EL (cell line): ENCODE measurements around the gene SOCS6.
"Not testable (repeated sequence)": the region's sequence is repeated elsewhere in the genome, so short reads cannot be mapped to it uniquely, and the experiment has no call there.

Experiments used
- DNase-seq: peaks from one replicate; pipeline ENCODE4 v3.0.0-alpha.2; 2016

SOCS6 gene

DNA sequence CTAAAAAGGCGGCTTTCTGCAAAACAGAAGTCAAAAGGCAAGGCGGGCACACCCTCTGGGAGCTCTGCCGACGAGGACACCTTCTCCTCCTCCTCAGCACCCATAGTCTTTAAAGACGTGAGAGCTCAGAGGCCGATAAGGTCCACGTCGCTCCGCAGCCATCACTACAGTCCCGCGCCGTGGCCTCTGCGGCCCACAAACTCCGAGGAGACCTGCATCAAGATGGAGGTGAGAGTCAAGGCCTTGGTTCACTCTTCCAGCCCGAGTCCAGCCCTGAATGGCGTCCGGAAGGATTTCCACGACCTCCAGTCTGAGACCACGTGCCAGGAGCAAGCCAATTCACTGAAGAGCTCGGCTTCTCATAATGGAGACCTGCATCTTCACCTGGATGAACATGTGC is 36.1 kb downstream of the SOCS6 start:
- no peak for DNase-seq

DNA sequence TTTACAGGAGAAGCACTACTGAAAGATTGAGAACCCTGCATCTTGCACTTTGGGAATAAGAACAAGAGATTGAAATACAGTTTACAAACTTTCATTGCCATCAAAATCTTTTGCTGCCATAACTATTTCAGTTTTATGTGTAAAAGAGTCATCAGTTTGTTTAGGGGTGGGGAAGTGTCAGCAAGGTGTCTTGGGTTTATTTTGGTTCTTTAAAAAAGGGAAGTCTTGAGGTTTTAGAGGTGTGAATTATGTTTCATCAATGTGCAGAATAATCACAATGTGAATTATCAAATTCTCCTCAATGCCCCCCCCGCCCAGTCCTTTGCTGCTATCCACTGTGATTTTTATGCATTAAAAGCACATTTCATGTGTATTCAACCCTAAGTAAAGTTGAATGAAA is 37.4 kb downstream of the SOCS6 start:
- DNase-seq = no peak

DNA sequence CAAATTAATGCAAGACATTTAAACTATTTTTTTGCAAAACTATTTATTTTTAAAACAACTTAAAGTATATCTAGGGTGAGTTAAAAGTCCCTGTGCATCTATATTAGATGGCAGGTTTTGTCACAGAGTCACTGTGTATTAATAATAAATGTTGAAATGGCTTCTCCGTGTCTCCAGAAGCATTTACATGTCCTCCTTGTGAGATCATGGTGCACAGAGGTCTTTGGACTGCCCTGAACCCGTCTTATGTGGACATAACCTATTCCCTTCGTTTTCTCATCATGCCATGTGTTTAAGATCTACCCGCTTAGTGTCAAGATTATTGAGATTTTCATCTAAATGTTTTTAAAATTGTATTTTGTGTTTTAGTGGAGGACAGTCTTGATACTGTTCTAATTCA is 39.3 kb downstream of the SOCS6 start:
- no peak for DNase-seq

DNA sequence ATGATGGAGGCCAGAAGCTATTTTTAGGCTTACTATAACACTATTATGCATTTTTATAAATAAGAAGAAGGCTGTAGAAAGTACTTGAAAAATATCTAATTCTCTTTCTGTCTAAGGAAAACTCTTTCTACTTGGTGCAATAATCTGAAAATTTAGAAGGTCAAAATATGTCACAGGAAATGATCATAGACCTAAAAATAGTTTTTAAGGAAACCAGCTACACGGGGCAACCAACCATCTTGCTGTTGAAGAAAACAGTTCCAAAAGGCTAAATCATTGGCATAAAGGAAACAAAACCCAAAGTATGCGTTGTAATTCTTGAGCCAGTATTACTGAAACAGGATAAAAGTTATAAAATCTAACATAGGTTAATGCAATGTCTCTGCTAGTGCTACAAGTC is 40.2 kb downstream of the SOCS6 start:
- no peak for DNase-seq

DNA sequence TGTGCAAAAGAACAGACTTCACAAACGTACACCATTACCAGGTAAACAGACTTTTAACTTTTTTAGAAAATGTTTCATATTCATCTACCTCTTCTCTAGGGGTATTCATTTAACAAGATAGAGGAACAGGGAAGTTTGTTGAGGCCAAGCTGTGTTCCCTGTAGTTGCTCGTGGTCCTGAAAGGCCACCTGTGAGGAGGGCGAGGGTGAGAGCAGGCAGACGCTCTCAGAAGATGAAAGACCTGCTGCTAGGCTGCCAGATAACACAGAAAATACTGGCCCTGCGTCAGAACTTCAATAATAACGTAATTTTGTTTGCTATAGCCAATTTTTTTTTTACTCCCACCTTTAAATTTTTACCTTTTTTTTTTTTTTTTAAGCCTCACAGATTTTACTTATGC is 42.0 kb downstream of the SOCS6 start:
- DNase-seq = no peak

GRCh38 chr18:70331456-70332097 is 42.7 kb downstream of the SOCS6 start:
- DNase-seq = no peak

- DNase-seq = peak; percentile 46
Observed at GRCh38 chr18:70332694-70333093, 43.8 kb downstream of the SOCS6 start.

DNA sequence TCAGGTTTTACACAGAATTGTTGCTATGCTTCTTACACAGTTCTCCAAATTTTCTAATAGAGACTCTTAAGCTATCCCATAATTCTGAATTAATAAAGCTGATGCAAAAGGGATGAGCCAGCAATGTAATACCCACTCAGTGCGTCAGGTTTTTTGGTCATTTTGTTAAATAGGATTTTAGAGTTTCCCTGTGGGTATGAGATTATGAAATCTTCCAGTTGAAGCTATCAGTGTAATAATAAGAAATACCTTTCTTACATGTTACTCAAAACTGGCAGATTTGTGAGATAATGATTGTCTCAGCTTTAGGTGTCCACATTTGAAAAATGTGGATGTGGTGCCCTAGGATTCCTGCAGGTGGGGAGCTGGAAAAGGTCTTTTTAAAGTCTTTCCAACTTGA is 44.5 kb downstream of the SOCS6 start:
- no peak for DNase-seq

DNA sequence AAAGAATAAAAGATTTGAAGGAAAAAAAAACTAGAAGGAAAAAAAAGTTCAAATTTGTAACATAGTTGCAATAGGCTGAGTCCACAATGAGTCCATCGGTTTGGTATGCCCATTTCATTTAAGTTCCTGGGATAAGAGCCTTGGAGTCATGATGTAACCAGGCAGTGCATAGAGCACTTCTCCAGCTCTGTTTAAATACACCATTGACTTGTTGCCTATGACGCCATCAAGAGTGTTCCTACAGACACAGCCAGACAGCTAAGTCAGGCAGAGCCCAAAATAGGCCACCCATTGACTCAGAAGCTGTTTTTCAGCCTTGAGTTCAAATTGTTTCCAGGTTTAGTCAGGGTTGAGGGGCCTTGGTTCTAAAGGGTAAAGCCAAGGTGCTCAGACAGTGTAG is 44.9 kb downstream of the SOCS6 start:
- DNase-seq = peak; percentile 95

GRCh38 chr18:70334264-70334663 is 45.4 kb downstream of the SOCS6 start:
- no peak for DNase-seq

GRCh38 chr18:70334728-70335329 is 46.0 kb downstream of the SOCS6 start:
- no peak for DNase-seq

- DNase-seq = no peak
Observed at GRCh38 chr18:70335892-70336726, 47.3 kb downstream of the SOCS6 start.

DNA sequence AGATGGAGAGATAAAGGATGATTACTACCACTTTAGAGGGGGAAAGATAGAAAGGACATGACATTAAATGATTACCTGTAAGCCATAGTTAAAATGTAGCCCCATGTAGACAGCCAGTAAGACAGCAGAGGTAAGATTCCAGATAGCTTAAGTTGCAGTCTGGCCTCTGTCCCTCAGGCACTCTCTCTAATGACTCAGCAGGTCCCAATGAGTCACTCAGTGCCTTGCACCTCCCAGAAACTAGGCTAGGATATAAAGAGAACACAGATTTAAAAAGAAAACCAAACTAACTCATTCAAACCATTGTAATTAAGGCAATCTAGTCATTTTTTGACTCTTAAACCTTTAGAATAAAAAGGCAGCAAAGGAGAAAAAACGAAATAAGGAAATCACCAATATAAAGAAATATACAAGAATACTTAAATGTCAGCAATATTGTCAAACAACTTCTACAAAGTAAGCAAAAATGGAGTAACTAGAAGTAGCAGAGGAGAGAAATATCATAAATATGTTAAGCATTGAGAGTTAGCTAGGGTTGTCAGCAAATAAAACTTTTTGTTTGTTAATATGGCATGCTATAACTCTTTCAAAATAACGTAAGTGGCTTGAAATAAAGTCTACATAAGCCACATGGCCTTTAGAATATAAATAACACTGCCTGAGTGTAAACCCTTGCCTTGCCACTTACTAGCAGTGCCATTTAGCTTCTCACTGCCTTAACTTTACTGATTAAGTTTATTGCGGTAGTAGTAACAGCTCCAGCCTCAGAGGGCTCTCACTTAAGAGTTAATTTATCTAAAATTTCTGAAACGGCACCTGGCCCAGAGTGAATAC is 48.5 kb downstream of the SOCS6 start:
- peak; percentile 91 for DNase-seq

GRCh38 chr18:70338890-70339289 is 50.0 kb downstream of the SOCS6 start:
- DNase-seq = no peak

GRCh38 chr18:70339915-70340314 is 51.1 kb downstream of the SOCS6 start:
- no peak for DNase-seq

GRCh38 chr18:70348481-70348880 is 59.6 kb downstream of the SOCS6 start:
- not testable (repeated sequence) for DNase-seq

DNA sequence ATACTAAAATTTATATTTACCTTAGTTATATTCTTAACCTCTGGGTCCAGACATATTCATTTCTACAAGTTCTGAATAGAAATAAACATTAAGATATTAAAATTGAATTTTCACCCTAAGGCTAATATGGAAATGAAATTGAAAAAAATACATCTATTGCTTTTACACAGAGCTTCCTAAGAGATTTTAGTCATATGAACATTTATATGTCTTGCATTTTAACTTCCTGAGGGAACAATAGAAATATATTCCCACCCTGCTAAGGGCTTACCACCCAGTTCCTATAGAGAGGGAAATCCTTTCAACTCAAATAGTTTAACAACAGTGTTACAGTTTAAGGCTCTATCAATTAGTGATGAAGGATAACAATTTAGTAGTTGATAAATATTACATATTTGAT is 60.5 kb downstream of the SOCS6 start:
- DNase-seq = no peak

DNA sequence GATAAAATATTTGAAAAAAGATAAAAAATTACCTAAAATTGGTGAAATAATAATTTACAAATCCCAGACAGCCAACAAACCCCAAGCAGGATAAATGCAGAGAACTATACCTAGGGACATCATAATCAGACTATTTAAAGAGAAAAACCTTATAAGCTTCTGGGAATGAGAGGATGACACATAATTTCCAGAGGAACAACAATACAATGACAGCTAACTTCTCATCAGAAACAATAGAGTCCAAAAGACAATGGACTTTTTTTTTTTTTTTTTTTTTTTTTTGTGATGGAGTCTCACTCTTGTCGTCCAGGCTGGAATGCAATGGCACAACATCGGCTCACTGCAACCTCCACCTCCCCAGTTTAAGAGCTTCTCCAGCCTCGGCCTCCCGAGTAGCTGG is 65.2 kb downstream of the SOCS6 start:
- DNase-seq = no peak

DNA sequence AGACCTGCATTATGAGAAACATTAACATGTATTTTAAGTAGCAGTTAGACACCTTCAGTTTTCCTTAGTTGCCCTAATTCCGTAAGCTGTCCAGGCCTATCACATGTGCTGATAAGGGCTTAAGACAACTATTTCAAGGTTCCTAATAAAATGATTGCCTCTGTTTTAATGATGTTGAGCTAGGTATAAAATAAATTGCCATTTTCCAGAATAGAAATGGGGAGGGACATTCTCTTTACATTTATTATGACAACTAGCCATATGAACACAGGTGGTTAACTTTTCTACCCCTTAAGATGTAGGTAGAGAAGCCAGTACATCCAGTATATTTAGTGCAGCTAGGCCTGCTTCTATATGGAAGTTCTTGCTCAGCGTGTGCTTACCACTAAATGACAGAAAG is 65.9 kb downstream of the SOCS6 start:
- DNase-seq = no peak

- DNase-seq = no peak
Observed at GRCh38 chr18:70355620-70356385, 67.0 kb downstream of the SOCS6 start.

DNA sequence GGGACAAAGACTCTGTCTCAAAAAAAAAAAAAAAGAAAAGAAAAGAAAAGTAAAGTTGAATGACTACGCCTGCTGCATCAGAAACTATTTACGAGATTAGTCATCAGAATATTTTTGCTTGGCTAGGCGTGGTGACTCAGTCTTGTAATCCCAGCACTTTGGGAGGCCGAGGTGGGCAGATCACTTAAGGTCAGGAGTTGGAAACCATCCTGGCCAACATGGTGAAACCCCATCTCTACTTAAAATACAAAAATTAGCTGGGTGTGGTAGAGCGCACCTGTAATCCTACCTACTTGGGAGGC is 69.2 kb downstream of the SOCS6 start:
- peak; percentile 94 for DNase-seq

DNA sequence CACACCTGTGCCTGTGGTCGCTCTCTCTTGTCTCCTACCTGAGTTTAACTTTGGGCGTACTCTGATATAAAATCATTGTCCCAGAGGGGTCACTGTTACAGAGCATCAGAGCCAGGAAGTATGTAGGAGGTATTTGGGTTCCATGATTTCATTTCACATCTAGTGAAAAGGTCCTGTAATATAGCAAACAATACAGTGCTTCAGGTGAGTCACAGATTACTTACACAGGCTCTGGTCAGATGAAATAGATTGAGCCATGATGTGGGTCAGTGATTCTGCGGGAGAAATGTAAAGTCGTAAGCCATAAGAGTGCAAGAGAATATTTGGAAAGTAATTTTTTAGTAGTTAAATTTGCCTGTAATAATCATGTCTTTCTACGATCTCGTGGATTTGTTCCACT is 70.2 kb downstream of the SOCS6 start:
- no peak for DNase-seq

GRCh38 chr18:70362258-70362657 is 73.4 kb downstream of the SOCS6 start:
- DNase-seq = no peak
